Measurements from ENCODE around the gene GREM2. TPM values are rescaled to one million over a fixed set of nuclear protein-coding genes. Genes with fewer than 3 reads are reported as not detected.

Gene GREM2
- total RNA-seq, 1 donor from 2014 or later: 0.05 TPM

- H3K36me3 Mint-ChIP-seq (ENCODE audit: low read depth): no peaks in the 10 kb centered on the region
Measured at GRCh38 chr1:240616018-240616417, 4.1 kb upstream of the GREM2 start.

GRCh38 chr1:240613356-240614142 is 1.6 kb upstream of the GREM2 start:
- TF ChIP-seq, protein P1, sequence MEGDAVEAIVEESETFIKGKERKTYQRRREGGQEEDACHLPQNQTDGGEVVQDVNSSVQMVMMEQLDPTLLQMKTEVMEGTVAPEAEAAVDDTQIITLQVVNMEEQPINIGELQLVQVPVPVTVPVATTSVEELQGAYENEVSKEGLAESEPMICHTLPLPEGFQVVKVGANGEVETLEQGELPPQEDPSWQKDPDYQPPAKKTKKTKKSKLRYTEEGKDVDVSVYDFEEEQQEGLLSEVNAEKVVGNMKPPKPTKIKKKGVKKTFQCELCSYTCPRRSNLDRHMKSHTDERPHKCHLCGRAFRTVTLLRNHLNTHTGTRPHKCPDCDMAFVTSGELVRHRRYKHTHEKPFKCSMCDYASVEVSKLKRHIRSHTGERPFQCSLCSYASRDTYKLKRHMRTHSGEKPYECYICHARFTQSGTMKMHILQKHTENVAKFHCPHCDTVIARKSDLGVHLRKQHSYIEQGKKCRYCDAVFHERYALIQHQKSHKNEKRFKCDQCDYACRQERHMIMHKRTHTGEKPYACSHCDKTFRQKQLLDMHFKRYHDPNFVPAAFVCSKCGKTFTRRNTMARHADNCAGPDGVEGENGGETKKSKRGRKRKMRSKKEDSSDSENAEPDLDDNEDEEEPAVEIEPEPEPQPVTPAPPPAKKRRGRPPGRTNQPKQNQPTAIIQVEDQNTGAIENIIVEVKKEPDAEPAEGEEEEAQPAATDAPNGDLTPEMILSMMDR (IDR thresholded peaks at IDR 0.05): no peak
- Mint-ChIP-seq H3K36me3 (ENCODE audit: low read depth) (no peaks in the 10 kb centered on the region), H3K4me3 (ENCODE audit: unreplicated experiment) (no peak overlapping the region), H3K27me3 (ENCODE audit: low read depth) (peaks cover 22% of the 10 kb centered on the region), H3K27ac (ENCODE audit: unreplicated experiment) (no peak overlapping the region), H3K9me3 (ENCODE audit: low read depth) (no peaks in the 10 kb centered on the region), H3K4me1 (ENCODE audit: low read depth) (peaks cover 14% of the 10 kb centered on the region)
- no peak for DNase-seq (ENCODE audit: low spot score)

More at GRCh38 chr1:240616018-240616417, 4.1 kb upstream of the GREM2 start:
- H3K4me1 Mint-ChIP-seq (ENCODE audit: low read depth): peaks cover 20% of the 10 kb centered on the region
- TF ChIP-seq, protein P1 (IDR thresholded peaks at IDR 0.05): no peak
- H3K27ac Mint-ChIP-seq (ENCODE audit: unreplicated experiment): no peak overlapping the region
- H3K4me3 Mint-ChIP-seq (ENCODE audit: unreplicated experiment): no peak overlapping the region
- DNase-seq (ENCODE audit: low spot score): no peak
- H3K9me3 Mint-ChIP-seq (ENCODE audit: low read depth): no peaks in the 10 kb centered on the region
- H3K27me3 Mint-ChIP-seq (ENCODE audit: low read depth): peaks cover 10% of the 10 kb centered on the region

- Mint-ChIP-seq H3K27me3 (ENCODE audit: low read depth) (peaks cover 22% of the 10 kb centered on the region), H3K36me3 (ENCODE audit: low read depth) (no peaks in the 10 kb centered on the region), H3K27ac (ENCODE audit: unreplicated experiment) (no peak overlapping the region), H3K9me3 (ENCODE audit: low read depth) (no peaks in the 10 kb centered on the region), H3K4me3 (ENCODE audit: unreplicated experiment) (no peak overlapping the region), H3K4me1 (ENCODE audit: low read depth) (peaks cover 14% of the 10 kb centered on the region)
- TF ChIP-seq, protein P1 (IDR thresholded peaks at IDR 0.05): no peak
- no peak for DNase-seq (ENCODE audit: low spot score)
Measured at GRCh38 chr1:240612811-240613210, 856 bp upstream of the GREM2 start.

GRCh38 chr1:240611228-240611618 is 732 bp downstream of the GREM2 start:
- H3K27me3 Mint-ChIP-seq (ENCODE audit: low read depth): peaks cover 22% of the 10 kb centered on the region
- TF ChIP-seq, protein P1 (IDR thresholded peaks at IDR 0.05): no peak
- H3K9me3 Mint-ChIP-seq (ENCODE audit: low read depth): no peaks in the 10 kb centered on the region
- H3K4me3 Mint-ChIP-seq (ENCODE audit: unreplicated experiment): peak overlapping the region; percentile 93
- H3K36me3 Mint-ChIP-seq (ENCODE audit: low read depth): no peaks in the 10 kb centered on the region
- H3K4me1 Mint-ChIP-seq (ENCODE audit: low read depth): peaks cover 14% of the 10 kb centered on the region
- no peak overlapping the region for H3K27ac Mint-ChIP-seq (ENCODE audit: unreplicated experiment)
- DNase-seq (ENCODE audit: low spot score): no peak

DNA sequence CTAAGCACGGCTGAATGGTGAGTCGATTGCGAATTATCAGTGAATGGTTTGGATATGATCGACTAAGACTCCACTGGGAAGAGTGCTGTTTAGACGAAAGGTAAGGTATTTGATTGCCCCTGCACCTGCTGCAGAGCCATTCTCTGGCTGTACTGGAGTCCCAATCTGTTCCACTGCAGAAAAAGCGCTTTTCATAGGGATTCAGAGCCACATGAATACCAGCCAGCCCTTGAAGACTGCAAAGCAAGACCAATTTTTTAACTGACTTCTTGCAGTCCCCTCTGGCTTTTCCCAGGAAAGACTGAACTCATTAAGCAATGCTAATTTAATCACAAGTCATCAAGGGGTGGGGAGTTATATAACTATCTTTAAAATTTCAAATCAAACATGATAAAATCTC is 1.3 kb downstream of the GREM2 start:
- Mint-ChIP-seq H3K36me3 (ENCODE audit: low read depth) (no peaks in the 10 kb centered on the region), H3K27me3 (ENCODE audit: low read depth) (peaks cover 22% of the 10 kb centered on the region), H3K4me3 (ENCODE audit: unreplicated experiment) (no peak overlapping the region), H3K4me1 (ENCODE audit: low read depth) (peaks cover 14% of the 10 kb centered on the region), H3K9me3 (ENCODE audit: low read depth) (no peaks in the 10 kb centered on the region), H3K27ac (ENCODE audit: unreplicated experiment) (no peak overlapping the region)
- no peak for DNase-seq (ENCODE audit: low spot score)
- TF ChIP-seq, protein P1 (IDR thresholded peaks at IDR 0.05): no peak
